Stimulated activated CD8-positive, alpha-beta memory T cell treated with anti-CD3 and anti-CD28 coated beads, Interleukin-4, amount 100 ng/mL, for 1 hour (primary cell): ENCODE measurements around the gene CD34.
"Not testable (repeated sequence)": the region's sequence is repeated elsewhere in the genome, so short reads cannot be mapped to it uniquely, and the experiment has no call there.

Experiments
- DNase-seq, 2 donors: peaks; one replicate each; pipeline ENCODE4 v3.0.0-alpha.2; 2020; ENCODE audit warnings: low read depth in 2 of 2, low spot score in 1 of 2

The CD34 gene

DNA sequence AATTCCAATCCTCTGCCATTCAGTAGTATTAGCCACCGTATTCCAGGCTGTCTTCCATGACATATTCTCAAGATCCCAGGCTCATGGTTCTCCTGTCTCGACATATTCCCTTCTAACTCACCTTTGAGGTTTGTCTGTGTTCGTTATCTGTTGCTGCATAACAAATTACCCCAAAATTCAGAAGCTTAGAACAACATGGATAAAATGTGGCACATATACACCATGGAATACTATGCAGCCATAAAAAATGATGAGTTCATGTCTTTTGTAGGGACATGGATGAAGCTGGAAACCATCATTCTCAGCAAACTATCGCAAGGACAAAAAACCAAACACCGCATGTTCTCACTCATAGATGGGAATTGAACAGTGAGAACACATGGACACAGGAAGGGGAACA lies 33.0 kb downstream of the CD34 start:
- DNase-seq = not testable (repeated sequence)

DNA sequence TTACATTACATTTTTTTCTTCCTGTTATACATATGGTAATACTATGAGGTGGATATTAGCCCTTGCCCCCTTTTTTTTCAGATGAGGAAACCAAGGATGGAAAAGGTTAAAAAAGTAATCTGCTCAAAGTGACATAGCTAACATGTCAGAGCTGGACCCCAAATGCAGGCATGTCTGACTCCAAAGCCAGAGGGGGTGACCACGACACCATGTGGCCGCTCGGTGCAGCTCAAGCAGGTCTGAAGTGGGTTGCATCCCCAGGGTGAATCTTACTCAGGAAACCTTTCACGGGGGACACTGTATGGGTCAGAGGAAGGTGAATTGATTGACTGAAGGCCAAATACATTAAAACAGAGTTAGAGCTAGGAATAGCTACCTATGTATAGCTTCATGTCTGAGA lies 34.8 kb downstream of the CD34 start:
- DNase-seq = no peak

DNA sequence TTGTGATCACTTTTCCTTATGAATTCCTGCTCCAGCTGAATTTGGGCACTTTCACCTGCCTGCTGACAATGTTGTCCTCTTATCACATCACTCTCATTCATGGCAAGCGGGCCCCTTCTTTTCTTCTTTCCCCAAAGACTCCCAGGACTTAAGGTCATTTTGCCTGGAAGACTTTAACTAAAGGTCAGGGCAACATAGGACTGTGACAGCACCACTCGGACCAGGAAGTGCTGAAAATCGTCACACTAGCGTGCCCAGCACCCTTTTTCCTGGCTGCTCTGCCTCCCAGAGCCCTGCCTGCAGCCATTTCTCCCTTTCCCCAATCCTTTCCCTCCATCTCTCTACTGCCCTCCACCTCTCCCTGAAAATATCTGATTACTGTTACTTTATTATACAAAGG lies 35.4 kb downstream of the CD34 start:
- no peak for DNase-seq

DNA sequence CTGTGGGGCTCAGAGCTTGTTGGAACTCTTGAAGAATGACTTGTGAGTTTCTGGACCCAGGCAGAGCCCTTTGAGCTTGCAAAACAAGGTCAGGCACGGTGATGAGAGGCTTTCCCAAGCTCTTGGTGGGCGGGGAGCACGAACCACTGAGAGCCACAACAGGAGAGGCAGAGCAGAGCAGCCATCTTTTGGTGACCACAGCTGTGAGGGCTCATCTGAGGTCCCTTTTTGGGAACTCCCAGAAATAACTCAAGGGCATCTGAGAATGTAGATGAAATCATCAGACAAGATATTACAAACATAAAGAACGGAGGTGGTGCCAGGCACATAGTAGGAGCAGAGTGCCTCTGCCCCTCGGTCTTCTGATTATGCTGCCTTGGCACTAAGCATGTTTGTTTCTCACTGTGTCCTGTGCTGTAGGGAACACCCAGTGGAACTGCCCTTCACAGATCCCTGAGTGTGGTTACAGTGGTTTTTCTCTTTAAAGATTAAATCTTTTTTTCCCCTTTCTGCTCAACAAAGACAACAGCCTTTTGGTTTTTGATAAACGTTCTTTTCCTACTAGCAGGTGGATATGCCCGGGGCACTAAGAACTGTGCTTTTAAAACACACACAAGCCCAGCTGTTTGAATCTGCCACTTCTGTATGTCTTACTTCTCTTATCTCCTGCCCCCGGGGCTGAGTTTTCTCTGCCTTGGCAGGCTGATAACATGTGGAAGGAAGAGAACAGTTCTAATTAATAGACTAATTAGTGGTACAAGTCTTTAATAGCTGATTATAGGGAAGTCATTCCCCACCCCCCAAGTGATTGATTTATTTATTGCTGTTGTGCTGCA lies 37.7 kb downstream of the CD34 start:
- DNase-seq = no peak

DNA sequence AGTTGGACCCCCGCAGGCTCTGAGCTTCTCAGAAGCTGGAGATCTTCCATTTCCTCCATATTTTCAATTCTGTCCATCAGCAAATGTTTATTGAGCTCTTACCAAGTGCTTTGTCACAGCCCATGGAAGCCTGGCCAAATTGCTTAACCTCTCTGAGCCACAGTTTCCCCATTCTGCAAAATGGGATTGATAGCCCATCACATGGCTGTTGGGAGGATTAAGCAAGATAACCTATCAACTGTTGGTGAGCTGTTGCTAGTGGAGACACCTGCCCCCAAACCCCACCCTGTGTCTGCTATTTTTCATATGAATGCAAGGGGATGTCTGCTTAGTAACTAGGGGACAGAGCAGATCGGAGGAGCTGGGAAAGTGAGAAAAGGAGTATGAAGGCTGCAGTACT lies 38.3 kb downstream of the CD34 start:
- no peak for DNase-seq

DNA sequence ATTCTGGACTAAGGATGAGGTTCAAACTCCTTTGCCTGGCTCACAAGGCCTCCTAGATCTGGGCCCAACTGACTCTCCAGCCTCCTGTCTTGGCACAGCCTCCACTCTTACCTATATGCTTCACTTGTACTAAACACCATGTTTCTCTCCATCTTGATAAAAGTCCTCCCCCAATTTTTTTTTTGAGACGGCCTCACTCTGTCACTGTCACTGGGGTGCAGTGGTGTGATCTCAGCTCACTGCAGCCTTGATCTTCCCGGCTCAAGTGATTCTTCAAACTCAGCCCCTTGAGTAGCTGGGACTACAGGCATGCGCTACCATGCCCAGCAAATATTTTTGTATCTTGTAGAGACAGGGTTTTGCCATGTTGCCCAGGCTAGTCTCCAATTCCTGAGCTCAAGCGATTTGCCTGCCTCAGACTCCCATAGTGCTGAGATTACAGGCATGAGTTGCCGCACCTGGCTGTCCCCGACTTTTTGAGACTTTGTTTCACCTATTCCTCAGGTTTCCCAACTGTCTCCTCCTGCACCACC lies 39.7 kb downstream of the CD34 start:
- DNase-seq = no peak

DNA sequence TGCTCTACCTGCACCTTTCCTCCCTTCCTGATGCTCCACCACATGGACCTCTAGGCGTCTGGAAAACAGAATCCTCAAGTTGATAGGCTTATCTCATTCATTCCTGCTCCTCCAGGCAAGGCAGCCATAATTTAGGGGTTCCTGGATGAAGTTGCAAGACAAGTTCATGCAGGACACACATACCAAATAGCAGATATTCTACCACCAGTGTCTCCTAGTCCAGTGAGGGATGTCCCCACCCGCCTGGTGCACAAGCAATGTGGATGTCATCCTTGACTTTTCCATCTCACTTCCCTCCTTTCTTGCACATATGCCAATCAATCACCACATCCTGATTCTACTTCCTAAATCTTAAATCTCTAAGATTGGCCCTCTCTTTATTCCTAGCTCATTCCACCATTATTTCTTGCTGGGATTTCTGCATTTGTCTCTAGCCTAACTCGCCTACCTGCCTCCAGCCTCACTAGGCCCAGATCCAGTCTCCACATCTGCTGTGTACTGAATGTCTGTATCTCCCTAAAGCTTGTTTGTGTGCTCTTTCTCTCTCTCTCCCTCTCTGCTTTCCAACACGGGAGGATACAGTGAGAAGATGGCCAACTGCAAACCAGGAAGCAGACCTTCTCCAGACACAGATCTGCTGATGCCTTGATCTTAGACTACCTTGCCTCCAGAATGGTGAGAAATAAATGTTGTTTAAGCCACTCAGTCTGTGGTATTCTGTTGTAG lies 40.5 kb downstream of the CD34 start:
- DNase-seq = no peak

DNA sequence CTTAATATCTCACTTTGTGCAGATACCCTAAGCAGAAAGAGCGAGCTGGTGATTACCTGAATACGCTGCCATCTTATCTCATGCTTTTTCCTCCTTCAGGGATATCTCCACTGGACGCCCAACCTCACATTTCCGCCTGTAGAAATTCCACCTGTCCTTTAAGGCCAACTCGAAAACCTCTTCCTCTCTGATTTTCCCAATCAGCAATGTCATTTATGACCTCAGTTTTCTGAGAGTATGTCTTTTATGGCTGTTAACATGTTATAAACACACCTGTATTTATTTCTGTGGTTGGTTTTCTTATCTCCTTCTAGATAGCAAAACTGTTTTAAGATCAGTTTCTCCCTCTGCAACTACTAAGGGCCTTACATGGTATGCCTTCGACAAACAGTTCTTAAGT lies 41.1 kb downstream of the CD34 start:
- DNase-seq = no peak

DNA sequence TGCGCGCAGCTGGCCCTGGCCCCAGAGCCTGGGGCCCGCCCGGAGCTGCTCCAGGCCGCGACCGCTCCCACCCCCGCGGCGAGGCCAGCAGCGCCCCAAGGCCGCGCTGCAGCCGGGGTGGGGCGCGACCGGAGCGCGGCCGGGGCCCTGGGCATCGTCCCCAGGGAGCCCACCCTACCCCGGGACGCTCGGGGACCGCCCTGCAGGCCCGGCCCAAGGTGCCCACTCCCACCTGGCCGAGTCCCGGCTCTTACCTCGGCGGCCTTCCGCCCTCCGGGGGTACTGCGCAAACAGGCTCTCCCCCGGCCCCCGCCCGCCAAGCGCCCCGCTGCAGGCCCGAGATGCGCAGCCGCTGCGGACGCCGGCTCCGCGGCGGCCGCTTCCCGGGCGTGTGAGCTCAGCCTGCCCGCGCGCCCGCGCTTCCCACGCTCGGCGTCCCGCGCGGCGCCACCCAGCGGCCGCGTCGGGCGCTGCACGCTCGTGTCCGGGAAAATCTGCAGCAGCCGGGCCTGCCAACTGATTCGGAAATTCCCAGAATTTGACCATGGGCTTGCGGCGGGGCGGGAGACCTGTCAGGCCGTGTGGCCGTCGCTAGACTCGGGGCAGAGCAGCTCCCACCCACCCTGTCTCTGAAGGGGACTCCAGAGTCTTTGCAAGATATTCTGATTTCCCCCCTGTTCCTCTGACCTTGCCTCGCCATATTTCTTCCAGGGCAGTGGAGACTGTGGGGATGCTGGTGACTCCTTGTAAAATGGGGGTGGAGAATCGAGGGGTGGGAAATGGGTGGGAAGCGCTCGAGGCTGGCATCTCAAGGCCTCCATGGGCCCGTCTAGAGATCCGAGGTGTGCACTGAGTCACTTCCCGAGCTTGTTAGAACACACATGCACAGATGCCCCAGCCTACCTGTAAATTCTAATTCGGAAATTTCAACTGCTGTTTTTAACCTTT lies 41.9 kb downstream of the CD34 start:
- DNase-seq = peak in 1 of 2 donors; percentile 39

DNA sequence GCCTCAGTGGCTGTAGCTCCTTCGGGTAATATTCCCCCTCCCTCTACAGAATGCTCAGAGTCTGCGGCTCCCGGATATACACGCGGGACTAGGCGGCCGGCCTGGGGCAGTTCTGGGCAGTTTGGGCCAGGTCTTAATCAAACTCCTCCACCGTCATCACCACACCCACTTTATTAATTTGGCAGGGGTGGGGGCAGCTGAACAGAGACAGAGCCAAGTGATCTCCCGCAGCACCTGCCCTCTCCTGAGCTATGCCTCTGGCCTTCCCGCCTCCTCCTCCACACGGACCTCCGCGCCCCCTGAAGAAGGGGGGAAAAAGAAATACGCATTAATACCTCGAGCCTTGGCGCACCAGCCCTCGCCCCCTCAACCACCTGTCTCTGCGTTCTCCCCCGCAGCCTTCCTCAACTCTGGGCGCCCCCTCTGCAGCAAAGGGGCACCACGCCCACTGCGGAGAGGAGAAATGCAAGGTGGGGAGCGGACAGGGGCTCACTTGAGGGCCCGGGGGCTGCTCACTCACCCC lies 42.6 kb downstream of the CD34 start:
- no peak for DNase-seq

DNA sequence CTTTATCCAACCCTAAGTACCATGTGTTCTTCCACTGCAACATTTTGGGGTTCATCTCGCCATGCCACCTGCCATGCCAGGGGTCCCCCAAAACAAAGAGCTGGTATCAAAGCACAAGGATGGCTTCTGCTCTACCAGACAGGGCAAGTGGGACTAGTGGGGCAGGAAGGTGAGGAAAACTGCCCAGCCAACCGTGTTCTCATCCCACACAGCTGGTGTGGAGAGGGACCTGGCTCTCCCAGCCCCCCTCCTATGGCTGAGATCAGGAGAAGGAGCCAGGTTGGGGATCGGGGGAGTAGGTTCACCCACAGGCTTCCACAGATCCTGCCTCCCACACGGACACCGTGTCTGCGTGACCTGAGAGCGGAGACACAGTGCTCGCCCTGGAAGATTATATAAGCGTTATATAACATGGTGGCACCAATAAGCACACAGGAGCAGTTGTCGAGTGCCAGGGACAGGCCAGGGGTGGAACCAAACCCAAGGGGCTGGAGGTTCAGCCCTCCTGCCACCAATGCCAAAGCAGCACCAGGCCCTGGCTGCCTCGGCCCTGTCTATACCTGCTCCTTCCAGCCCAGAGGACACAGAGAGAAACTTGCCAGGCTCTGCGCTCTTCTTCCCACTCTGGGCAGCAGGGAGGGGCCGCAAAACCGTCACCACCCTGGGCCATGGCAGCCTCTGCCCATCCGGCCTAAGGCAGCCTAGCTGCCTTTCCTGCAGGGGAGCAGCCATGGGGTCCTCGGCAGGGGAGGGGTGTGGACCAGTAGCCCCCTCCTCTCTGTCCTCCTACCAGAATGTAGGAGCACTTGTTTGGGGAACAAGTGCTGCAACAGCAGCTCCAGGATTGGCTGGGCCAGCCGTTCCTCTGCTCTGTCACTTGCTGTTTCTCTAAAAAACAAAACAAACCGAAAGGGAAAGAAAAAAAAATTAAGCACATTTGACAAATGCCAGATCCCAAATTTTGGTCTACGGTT lies 43.5 kb downstream of the CD34 start:
- no peak for DNase-seq

DNA sequence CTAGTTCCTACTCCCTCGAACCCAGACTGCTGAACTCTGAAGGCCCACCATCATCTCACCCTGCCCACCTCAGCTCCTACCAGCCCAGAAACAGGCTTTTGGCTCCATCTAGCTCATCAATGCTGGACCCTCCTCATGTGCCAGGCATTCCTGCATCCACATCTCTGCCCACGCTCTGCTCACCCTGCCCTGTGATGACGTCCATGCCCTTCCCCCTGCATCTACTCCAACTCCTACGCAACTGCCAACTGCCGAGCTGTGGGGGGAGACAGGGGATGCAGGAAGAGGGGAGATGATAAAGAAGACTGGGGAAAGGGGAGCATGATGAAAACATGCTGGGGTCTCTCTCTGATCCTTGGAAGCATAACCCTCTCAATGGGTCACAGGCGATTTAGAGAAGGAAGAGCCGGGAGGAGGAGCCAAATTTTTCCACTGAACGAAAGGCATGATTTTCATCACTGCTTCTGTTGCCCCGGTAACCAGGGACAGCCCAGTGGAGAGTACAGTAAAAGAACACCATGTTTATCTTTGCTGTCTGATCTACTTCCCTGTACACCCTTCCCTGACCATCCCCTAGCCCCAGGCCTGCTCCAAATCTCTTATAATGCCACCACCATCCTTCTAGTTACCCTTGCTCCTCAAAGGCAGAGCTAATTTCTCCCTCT lies 44.3 kb downstream of the CD34 start:
- DNase-seq = no peak

DNA sequence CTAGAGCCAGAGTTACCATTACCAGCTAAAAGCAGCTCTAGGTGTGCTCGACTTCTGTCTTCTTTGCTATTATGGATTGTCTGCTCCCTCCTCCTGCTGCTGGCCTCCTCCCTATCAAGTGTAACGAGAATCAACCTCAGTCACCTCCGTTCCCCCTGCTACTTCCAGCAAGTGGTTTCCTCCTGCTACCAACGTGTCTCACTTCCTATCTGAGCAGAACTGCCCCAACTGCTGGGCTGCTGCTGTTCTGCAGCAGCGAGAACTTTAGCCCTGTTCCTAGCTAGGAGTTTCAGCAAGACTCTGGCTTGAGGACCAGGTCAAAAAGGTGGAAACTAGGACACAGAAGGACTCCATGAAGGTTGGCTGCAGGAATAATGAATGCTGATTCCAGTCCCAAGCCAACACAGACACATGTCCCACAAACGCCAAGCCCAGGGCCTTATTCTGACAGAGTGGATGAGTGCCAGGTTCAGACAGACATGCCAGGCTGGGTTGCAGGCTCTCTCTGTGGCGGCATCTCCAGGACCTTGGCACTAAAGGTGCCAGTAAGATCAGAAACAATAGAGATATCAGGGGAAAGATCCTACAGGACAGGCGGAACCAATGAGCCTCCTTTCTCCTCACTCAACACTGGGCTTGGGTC lies 46.9 kb downstream of the CD34 start:
- no peak for DNase-seq

DNA sequence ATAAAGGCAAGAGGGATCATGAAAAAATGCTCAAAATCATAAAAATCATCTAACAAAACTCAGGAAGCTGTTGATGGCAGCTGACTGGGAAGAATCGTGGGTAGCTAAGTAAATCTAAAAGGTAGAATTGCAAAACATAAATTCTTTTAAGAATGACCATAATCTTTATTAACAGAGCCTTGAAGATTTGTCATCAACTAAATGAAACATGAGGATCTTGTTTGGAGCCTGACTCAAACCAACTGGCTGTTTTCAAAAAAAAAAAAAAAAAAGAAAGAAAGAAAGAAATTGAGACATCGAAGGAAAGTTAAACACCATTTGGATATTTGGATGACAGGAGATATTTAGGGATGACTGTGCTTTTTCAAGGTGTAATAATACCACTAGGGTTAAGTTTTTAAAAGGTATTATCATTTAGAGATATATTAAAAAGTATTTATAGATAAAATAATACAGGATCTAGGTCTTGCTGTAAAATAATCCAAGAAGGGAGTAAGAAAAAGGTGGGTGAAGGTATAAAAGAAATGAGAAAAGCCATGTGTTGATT lies 48.6 kb downstream of the CD34 start:
- DNase-seq = no peak

DNA sequence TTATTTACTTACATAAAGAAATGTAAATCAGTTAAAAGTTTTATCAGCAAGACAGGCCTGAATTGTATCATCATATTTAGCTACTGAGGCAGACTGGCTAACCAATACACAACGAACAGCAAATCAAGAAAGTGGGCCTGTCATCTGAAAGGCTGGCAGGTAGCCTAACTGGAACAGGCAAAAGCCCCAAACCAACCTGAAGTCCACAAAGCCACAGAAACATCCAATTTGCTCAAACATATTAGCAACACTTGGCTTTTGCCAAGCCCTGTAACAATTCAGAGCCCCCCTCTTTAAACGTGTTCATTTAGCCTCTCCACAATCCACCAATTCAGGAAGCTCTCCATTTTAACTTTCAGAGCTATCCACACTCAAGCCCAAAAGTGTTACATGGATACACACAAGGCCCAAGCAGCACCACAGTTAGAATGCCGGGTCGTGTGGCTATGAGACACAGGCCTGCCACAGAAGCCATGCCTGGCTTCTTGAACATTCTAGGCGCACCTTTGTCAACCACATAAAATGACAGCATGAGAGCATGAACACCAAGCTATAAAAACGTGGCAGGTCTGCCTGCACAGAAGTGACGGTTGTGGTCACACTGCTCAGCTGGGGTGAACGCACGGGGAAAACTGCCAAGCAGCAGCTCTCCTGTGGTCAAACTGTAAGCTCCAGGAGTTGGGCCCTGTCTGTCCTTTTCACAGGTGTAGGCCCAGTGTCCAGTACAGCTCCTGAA lies 49.3 kb downstream of the CD34 start:
- DNase-seq = no peak

DNA sequence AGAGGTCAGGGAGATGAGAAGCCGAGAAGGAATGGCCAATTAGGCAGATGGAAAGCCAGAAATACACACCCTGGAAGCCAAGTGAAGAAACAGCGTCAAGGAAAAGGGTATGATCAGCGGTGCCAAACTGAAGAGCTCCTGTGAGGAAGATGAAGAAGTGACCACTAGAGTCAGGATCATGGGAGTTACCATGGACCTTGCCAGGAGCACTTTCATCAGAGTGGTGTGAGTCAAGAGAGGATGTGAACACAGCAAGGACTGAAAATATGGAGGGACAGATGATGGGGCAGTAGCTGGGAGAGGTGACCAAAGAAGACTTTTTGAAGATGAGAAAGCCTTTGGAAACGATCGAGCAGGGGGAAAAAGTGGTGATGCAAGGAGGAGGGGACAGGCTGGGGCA lies 50.4 kb downstream of the CD34 start:
- DNase-seq = no peak

DNA sequence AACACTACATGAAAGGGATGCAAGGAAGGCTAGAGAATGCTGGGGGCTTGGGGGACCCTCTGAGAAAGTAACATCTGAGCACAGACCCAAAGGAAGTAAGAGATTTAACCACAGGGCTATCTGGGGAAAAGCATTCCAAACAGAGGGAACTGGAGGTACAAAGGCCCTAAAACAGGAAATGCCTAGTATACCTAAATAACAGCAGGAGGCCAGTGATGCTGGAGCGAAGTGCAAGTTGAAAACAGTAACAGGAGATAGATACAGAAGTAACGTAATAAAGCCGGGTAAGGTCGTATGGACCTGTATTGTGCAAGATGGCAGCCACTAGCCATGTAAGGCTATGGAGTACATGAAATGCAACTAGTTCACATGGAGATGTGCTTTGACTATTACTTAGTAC lies 52.1 kb downstream of the CD34 start:
- no peak for DNase-seq

DNA sequence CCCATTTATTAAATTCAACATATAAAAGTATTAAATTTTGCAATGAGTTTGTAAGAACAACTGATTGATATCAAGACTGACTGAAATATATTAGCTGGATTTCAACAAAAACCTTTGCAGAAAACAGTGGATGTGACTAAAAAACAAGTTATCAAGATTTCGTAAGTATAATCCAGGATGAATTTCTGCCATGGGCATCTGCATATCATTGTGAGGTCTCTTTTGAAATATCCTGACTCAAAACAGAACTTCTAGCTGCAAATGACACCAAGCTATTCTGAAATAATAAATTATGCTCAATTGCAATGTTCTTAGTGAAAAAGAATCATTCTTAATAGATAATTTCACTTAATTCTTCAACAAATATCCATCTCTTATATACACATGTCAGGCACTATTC lies 52.6 kb downstream of the CD34 start:
- no peak for DNase-seq
